HEK293 (cell line): ENCODE measurements around the gene HAAO.

Experiments used
- CTCF ChIA-PET: fragments of 350-600 bp; formaldehyde crosslinking; extraction: SDS; loops from one replicate; lab custom pipeline; 2021; ENCODE audit warnings: antibody characterized with exemption; lab: Yijun Ruan, JAX
- POLR2A ChIA-PET: fragments of 300-600 bp; formaldehyde crosslinking; extraction: SDS; loops from one replicate; lab custom pipeline; 2020; ENCODE audit warnings: antibody characterized with exemption, inconsistent platforms; lab: Yijun Ruan, JAX
- H3K27ac ChIP-seq: fragments of 200-500 bp; sonication (Bioruptor generic); 2 replicates; pipeline ENCODE4 v1.5.1; 2014; ENCODE audit warnings: low read depth, low read length, control low read depth, inconsistent platforms; ENCODE audit errors: extremely low read depth
- H3K36me3 ChIP-seq, 2 experiments: fragments of 200-500 bp in 1 of 2; sonication (Bioruptor generic) in 1 of 2; 1 replicate in 1 of 2; 2 replicates in 1 of 2; pipeline ENCODE4 v1.5.1; 2014 to 2017; ENCODE audit warnings: inconsistent platforms in 2 of 2, low read length in 2 of 2; ENCODE audit not compliant: control insufficient read depth in 2 of 2, insufficient read depth in 1 of 2
- H3K4me1 ChIP-seq: fragments of 200-500 bp; sonication (Bioruptor generic); 2 replicates; pipeline ENCODE4 v1.5.1; 2014; ENCODE audit warnings: mild to moderate bottlenecking, low read length, inconsistent platforms; ENCODE audit not compliant: control insufficient read depth, insufficient read depth
- H3K4me3 ChIP-seq: 2 replicates; pipeline ENCODE4 v1.5.1; 2011; ENCODE audit warnings: low read depth, mild to moderate bottlenecking, control low read depth, low read length, moderate library complexity
- H3K9me3 ChIP-seq: fragments of 200-500 bp; sonication (Bioruptor generic); 2 replicates; pipeline ENCODE4 v1.5.1; 2014; ENCODE audit warnings: low read depth, low read length, inconsistent platforms; ENCODE audit not compliant: control insufficient read depth, insufficient read depth
- HOXC10 ChIP-seq: sonication (generic); formaldehyde crosslinking; IDR thresholded peaks from 2 replicates; pipeline ENCODE4 v1.8.1; 2023; ENCODE audit warnings: mild to moderate bottlenecking, missing genetic modification reagents
- IKZF3 ChIP-seq: fragments of 450-650 bp; IDR thresholded peaks from 2 replicates; pipeline ENCODE4 v1.5.0; 2018; ENCODE audit warnings: missing biosample characterization, mild to moderate bottlenecking, missing genetic modification characterization, moderate library complexity
- SCRT1 ChIP-seq: fragments of 450-650 bp; formaldehyde crosslinking; IDR thresholded peaks from 2 replicates; pipeline ENCODE4 v1.5.1; 2016; ENCODE audit warnings: missing biosample characterization, missing genetic modification characterization, borderline replicate concordance
- YY1 ChIP-seq: fragments of 450-650 bp; formaldehyde crosslinking; IDR thresholded peaks from 2 replicates; pipeline ENCODE4 v1.5.1; 2018; ENCODE audit warnings: missing biosample characterization, missing genetic modification characterization
- ZFP37 ChIP-seq: fragments of 450-650 bp; formaldehyde crosslinking; IDR thresholded peaks from 2 replicates; pipeline ENCODE4 v1.5.1; 2016; ENCODE audit warnings: missing biosample characterization, missing genetic modification characterization
- ZNF112 ChIP-seq: fragments of 450-650 bp; formaldehyde crosslinking; IDR thresholded peaks from 2 replicates; pipeline ENCODE4 v1.5.0; 2017; ENCODE audit warnings: missing biosample characterization, missing genetic modification characterization
- ZNF311 ChIP-seq: fragments of 450-650 bp; formaldehyde crosslinking; IDR thresholded peaks from 2 replicates; pipeline ENCODE4 v1.5.1; 2017; ENCODE audit warnings: missing biosample characterization, missing genetic modification characterization, borderline replicate concordance
- ZNF324 ChIP-seq: fragments of 450-650 bp; formaldehyde crosslinking; IDR thresholded peaks from 2 replicates; pipeline ENCODE4 v1.5.1; 2016; ENCODE audit warnings: missing biosample characterization, missing genetic modification characterization
- ZNF37A ChIP-seq: fragments of 450-650 bp; IDR thresholded peaks from 2 replicates; pipeline ENCODE4 v1.5.1; 2018; ENCODE audit warnings: missing biosample characterization, missing genetic modification characterization
- ZNF530 ChIP-seq: fragments of 450-650 bp; formaldehyde crosslinking; IDR thresholded peaks from 2 replicates; pipeline ENCODE4 v1.5.1; 2016; ENCODE audit warnings: low read depth, missing biosample characterization, missing genetic modification characterization
- ZNF621 ChIP-seq: fragments of 450-650 bp; formaldehyde crosslinking; IDR thresholded peaks from 2 replicates; pipeline ENCODE4 v1.5.1; 2017; ENCODE audit warnings: missing biosample characterization, missing genetic modification characterization
- ZNF658 ChIP-seq: fragments of 450-650 bp; formaldehyde crosslinking; IDR thresholded peaks from 2 replicates; pipeline ENCODE4; 2016; ENCODE audit warnings: missing biosample characterization, missing genetic modification characterization
- TF ChIP-seq, protein P1 (sequence below): fragments of 450-650 bp; formaldehyde crosslinking; IDR thresholded peaks from 2 replicates; pipeline ENCODE4 v1.5.1; 2016; ENCODE audit warnings: missing biosample characterization, missing genetic modification characterization
- TF ChIP-seq, protein P2 (sequence below): fragments of 450-650 bp; formaldehyde crosslinking; IDR thresholded peaks from 2 replicates; pipeline ENCODE4 v1.5.1; 2017; ENCODE audit warnings: missing biosample characterization, missing genetic modification characterization
- TF ChIP-seq, protein P3 (sequence below): fragments of 450-650 bp; formaldehyde crosslinking; conservative IDR thresholded peaks from 2 replicates; pipeline ENCODE4 v1.5.1; 2016; ENCODE audit warnings: low read depth, missing biosample characterization, missing genetic modification characterization

Gene HAAO

GRCh38 chr2:42725657-42726056, 66.7 kb downstream of the HAAO start (continued):
- TF ChIP-seq, protein P1, sequence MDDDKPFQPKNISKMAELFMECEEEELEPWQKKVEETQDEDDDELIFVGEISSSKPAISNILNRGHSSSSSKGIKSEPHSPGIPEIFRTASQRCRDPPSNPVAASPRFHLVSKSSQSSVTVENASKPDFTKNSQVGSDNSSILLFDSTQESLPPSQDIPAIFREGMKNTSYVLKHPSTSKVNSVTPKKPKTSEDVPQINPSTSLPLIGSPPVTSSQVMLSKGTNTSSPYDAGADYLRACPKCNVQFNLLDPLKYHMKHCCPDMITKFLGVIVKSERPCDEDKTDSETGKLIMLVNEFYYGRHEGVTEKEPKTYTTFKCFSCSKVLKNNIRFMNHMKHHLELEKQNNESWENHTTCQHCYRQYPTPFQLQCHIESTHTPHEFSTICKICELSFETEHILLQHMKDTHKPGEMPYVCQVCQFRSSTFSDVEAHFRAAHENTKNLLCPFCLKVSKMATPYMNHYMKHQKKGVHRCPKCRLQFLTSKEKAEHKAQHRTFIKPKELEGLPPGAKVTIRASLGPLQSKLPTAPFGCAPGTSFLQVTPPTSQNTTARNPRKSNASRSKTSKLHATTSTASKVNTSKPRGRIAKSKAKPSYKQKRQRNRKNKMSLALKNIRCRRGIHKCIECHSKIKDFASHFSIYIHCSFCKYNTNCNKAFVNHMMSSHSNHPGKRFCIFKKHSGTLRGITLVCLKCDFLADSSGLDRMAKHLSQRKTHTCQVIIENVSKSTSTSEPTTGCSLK (tag by site-specific recombination), result no peak
- TF ChIP-seq ZNF311 (tag by site-specific recombination), result no peak
- TF ChIP-seq ZNF658 (tag by site-specific recombination), result no peak
- TF ChIP-seq YY1, result no peak
- TF ChIP-seq, protein P2, sequence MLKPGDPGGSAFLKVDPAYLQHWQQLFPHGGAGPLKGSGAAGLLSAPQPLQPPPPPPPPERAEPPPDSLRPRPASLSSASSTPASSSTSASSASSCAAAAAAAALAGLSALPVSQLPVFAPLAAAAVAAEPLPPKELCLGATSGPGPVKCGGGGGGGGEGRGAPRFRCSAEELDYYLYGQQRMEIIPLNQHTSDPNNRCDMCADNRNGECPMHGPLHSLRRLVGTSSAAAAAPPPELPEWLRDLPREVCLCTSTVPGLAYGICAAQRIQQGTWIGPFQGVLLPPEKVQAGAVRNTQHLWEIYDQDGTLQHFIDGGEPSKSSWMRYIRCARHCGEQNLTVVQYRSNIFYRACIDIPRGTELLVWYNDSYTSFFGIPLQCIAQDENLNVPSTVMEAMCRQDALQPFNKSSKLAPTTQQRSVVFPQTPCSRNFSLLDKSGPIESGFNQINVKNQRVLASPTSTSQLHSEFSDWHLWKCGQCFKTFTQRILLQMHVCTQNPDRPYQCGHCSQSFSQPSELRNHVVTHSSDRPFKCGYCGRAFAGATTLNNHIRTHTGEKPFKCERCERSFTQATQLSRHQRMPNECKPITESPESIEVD, result no peak

GRCh38 chr2:42724886-42725285, 67.5 kb downstream of the HAAO start:
- peaks cover 0 to 16% of the 10 kb centered on the region in 2 experiments; a peak in 2 of 3 replicates for H3K36me3 ChIP-seq
- no peaks in the 10 kb centered on the region for H3K9me3 ChIP-seq
- H3K4me1 ChIP-seq, result no peaks in the 10 kb centered on the region
- TF ChIP-seq, protein P3, sequence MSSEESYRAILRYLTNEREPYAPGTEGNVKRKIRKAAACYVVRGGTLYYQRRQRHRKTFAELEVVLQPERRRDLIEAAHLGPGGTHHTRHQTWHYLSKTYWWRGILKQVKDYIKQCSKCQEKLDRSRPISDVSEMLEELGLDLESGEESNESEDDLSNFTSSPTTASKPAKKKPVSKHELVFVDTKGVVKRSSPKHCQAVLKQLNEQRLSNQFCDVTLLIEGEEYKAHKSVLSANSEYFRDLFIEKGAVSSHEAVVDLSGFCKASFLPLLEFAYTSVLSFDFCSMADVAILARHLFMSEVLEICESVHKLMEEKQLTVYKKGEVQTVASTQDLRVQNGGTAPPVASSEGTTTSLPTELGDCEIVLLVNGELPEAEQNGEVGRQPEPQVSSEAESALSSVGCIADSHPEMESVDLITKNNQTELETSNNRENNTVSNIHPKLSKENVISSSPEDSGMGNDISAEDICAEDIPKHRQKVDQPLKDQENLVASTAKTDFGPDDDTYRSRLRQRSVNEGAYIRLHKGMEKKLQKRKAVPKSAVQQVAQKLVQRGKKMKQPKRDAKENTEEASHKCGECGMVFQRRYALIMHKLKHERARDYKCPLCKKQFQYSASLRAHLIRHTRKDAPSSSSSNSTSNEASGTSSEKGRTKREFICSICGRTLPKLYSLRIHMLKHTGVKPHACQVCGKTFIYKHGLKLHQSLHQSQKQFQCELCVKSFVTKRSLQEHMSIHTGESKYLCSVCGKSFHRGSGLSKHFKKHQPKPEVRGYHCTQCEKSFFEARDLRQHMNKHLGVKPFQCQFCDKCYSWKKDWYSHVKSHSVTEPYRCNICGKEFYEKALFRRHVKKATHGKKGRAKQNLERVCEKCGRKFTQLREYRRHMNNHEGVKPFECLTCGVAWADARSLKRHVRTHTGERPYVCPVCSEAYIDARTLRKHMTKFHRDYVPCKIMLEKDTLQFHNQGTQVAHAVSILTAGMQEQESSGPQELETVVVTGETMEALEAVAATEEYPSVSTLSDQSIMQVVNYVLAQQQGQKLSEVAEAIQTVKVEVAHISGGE (tag by site-specific recombination), result no peak
- TF ChIP-seq ZNF37A (tag by site-specific recombination), result no peak
- H3K27ac ChIP-seq, result no peak overlapping the region
- H3K4me3 ChIP-seq, result no peak overlapping the region
- POLR2A ChIA-PET, result no interaction called here
- CTCF ChIA-PET, result no interaction called here

DNA sequence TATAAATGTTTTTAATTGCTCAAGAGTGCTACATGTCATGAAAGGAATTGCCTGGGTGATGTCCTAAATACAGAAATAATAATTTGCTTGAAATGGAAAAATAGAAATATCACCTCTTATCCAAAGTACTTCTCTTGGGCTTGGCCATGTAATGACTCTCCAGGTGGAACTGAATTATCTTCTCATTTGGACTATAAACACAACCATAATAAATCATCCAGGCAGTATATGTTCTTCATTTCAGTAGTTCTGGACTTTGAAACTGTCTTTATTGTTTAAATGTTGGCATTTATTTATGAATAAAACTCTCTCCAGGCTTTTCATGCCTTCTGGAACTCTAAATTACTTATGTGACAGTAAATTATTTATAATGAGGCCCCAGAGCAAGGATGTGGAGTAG, 68.9 kb downstream of the HAAO start:
- POLR2A ChIA-PET, result no interaction called here
- no peak overlapping the region for H3K4me3 ChIP-seq
- TF ChIP-seq ZFP37 (tag by site-specific recombination) (no peak), ZNF621 (no peak), IKZF3 (tag by site-specific recombination) (no peak), HOXC10 (no peak), ZNF324 (tag by site-specific recombination) (no peak), SCRT1 (tag by site-specific recombination) (no peak), ZNF112 (tag by site-specific recombination) (no peak), ZNF530 (tag by site-specific recombination) (no peak)
- TF ChIP-seq, all 188 proteins: peak for 0
- H3K4me1 ChIP-seq, result no peaks in the 10 kb centered on the region
- CTCF ChIA-PET, result no interaction called here
- H3K27ac ChIP-seq, result no peak overlapping the region
- peaks cover 6 to 16% of the 10 kb centered on the region in 2 experiments; a peak in 2 of 3 replicates for H3K36me3 ChIP-seq
- H3K9me3 ChIP-seq, result no peaks in the 10 kb centered on the region
